Gastroesophageal sphincter (tissue), 3 donors: ENCODE measurements around the gene PKNOX1.

ENCODE experiments used
- EP300 ChIP-seq: sonication (generic); formaldehyde crosslinking; IDR thresholded peaks from one replicate; pipeline ENCODE4 v1.6.1; 2017; ENCODE audit warnings: antibody characterized with exemption, mild to moderate bottlenecking
- POLR2A ChIP-seq, 2 donors: fragments of 450-650 bp; IDR thresholded peaks; one replicate each; pipeline ENCODE4 v1.6.1; 2017; ENCODE audit warnings: antibody characterized with exemption in 2 of 2, mild to moderate bottlenecking in 2 of 2, moderate library complexity in 1 of 2
- TF ChIP-seq, protein P1 (sequence below), 4 experiments: fragments of 200-600 bp in 2 of 4; fragments of 450-650 bp in 2 of 4; sonication (generic) in 1 of 4; IDR thresholded peaks; one replicate each; pipeline ENCODE4 v1.5.1; 2017 to 2019; ENCODE audit warnings: antibody characterized with exemption in 4 of 4, mild to moderate bottlenecking in 2 of 4, moderate library complexity in 2 of 4

DNA sequence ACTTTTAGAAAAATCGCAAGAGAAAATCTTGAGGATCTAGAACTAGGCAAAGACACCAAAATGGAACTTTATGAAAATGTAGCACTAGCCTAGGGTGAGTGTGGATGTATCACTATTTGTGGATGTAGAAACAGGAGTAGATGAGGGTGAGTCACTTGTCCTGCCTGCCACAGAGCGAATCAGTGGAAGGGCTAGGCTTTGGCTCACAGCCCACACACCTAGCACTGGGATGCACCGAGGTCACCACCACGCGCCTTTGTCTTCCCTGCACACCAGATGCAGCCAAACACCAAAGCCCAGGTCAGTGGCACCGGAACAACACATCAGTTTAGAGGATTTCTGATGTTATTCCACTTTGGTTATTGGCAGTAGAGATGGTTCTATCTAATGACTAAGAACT is 38.2 kb downstream of the PKNOX1 start:
- TF ChIP-seq, protein P1, sequence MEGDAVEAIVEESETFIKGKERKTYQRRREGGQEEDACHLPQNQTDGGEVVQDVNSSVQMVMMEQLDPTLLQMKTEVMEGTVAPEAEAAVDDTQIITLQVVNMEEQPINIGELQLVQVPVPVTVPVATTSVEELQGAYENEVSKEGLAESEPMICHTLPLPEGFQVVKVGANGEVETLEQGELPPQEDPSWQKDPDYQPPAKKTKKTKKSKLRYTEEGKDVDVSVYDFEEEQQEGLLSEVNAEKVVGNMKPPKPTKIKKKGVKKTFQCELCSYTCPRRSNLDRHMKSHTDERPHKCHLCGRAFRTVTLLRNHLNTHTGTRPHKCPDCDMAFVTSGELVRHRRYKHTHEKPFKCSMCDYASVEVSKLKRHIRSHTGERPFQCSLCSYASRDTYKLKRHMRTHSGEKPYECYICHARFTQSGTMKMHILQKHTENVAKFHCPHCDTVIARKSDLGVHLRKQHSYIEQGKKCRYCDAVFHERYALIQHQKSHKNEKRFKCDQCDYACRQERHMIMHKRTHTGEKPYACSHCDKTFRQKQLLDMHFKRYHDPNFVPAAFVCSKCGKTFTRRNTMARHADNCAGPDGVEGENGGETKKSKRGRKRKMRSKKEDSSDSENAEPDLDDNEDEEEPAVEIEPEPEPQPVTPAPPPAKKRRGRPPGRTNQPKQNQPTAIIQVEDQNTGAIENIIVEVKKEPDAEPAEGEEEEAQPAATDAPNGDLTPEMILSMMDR (IDR thresholded peaks at IDR 0.05) = no peak
- no peak for TF ChIP-seq POLR2A (IDR thresholded peaks at IDR 0.05)
- no peak for TF ChIP-seq EP300
